T-helper 17 cell (primary cell): Measurements from ENCODE around the gene LIG3. TPM values are rescaled to one million over a fixed set of nuclear protein-coding genes. Genes with fewer than 3 reads are reported as not detected.
"Not testable (repeated sequence)": the region's sequence is repeated elsewhere in the genome, so short reads cannot be mapped to it uniquely, and the experiment has no call there.

Experiments used
- ATAC-seq: fragments of 150-1000 bp; cut with Tn5 transposase; 2 replicates; pipeline ENCODE4 v1.10.0; 2021; ENCODE audit warnings: mild to moderate bottlenecking, moderate library complexity
- DNase-seq, 3 donors: peaks; one replicate each; pipeline versions ENCODE4 v3.0.0 to v3.0.0-alpha.2; 2020 to 2021
- H3K9me3 ChIP-seq: one replicate; pipeline ENCODE4 v1.7.0; 2013; ENCODE audit warnings: low read length, mild to moderate bottlenecking; ENCODE audit not compliant: control insufficient read depth, poor library complexity, severe bottlenecking
- H3K27ac Mint-ChIP-seq: one replicate; pipeline ENCODE4 v1.8.0; 2022; ENCODE audit warnings: mild to moderate bottlenecking, moderate library complexity, mixed read lengths
- H3K27me3 Mint-ChIP-seq: one replicate; pipeline ENCODE4 v1.8.0; 2022; ENCODE audit warnings: mixed read lengths
- H3K36me3 Mint-ChIP-seq: one replicate; pipeline ENCODE4 v1.8.0; 2022; ENCODE audit warnings: low read depth, mixed read lengths
- H3K4me1 Mint-ChIP-seq: one replicate; pipeline ENCODE4 v1.8.0; 2022; ENCODE audit warnings: mild to moderate bottlenecking, mixed read lengths
- H3K4me3 Mint-ChIP-seq: one replicate; pipeline ENCODE4 v1.8.0; 2022; ENCODE audit warnings: mild to moderate bottlenecking, moderate library complexity, mixed read lengths
- total RNA-seq, 4 donors: library from RNA in 2 of 4; stranded (reverse) in 2 of 4; gene quantifications; one replicate each; pipeline ENCODE4 v1.2.3 and lab custom pipeline; 2022 to 2026

Gene LIG3
- total RNA-seq: 10 to 100 TPM; 43.1 to 48.7 TPM
- total RNA-seq (lab: John Stamatoyannopoulos, UW): 46.1 to 56.4 reads per million in 2 donors

DNA sequence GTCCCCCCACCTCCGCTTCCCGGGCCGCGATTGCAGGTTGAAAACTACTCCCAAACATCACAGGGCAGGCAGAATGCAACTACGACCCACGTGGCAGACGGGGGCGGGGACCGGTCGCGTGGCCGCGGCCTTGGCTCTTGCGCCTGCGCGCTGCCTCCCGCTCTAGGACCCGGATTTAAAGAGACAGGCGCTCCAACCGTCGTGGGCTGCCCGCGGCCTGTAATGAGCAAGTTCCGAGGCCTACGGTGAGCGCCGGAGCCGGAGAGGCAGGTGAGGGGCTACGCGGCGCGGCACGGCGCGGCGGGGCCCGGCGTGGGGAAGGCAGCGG, at the start of gene LIG3:
TSS of gene LIG3 (plus strand) at position 160 of the 328 bp plus-strand sequence. CDS start 2,494 bp downstream, outside the sequence.
- H3K36me3 Mint-ChIP-seq: peaks cover 3% of the 10 kb centered on the region
- ATAC-seq: peak; percentile 82
- H3K27me3 Mint-ChIP-seq: no peaks in the 10 kb centered on the region
- peaks cover 34% of the 10 kb centered on the region for H3K4me1 Mint-ChIP-seq
- DNase-seq: peak; percentile 83 to 89 (median 88)
- peak within 1 kb of the TSS; percentile 97 for H3K4me3 Mint-ChIP-seq
- no peaks in the 10 kb centered on the region for H3K9me3 ChIP-seq
- peak within 1 kb of the TSS; percentile 97 for H3K27ac Mint-ChIP-seq

DNA sequence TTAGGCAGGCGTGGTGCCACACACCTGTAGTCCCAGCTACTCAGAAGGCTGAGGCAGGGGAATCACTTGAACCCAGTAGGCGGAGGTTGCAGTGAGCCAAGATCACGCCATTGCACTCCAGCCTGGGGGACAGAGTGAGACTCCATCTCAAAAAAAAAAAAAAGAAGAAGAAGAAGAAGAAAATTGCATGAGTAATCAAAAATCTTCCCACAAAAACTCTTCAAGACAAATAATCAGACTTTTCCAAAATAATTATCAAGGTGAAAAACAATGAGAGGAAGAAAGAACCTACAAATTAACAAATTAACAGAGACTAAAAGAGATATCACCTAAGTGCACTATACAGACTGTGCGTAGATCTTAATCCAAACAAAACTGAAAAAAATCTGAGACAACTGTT, 29.5 kb upstream of the LIG3 start:
- ATAC-seq: not testable (repeated sequence)

DNA sequence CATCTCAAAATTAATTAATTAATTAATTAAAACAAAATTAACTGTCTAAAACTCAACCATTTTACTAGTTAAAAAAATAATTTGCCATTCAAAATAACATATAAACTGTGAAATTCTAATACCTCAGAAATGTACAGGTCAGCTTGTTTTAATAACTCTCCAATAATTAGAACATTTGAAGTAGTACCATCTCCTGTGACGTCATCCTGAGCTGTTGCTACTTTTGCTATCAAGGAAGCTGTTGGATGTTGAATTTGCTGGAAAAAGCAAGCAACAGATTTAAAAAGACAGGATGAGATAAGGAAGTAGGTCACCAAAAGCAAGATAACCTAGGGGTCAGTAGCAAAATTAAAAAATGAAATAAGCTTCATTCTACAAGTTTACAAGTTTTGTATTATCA, 21.9 kb upstream of the LIG3 start:
- no peak for ATAC-seq
- no peak for DNase-seq
- Mint-ChIP-seq H3K4me1 (peaks cover 13% of the 10 kb centered on the region), H3K4me3 (no peak overlapping the region), H3K36me3 (peaks cover 5% of the 10 kb centered on the region), H3K27ac (no peak overlapping the region), H3K27me3 (peaks cover 5% of the 10 kb centered on the region)
- no peaks in the 10 kb centered on the region for H3K9me3 ChIP-seq

More for the DNA sequence above, 29.5 kb upstream of the LIG3 start:
- not testable (repeated sequence) for H3K4me3 Mint-ChIP-seq, DNase-seq, H3K36me3 Mint-ChIP-seq, H3K27me3 Mint-ChIP-seq, H3K4me1 Mint-ChIP-seq, H3K9me3 ChIP-seq
- peak overlapping the region; percentile 51 for H3K27ac Mint-ChIP-seq

DNA sequence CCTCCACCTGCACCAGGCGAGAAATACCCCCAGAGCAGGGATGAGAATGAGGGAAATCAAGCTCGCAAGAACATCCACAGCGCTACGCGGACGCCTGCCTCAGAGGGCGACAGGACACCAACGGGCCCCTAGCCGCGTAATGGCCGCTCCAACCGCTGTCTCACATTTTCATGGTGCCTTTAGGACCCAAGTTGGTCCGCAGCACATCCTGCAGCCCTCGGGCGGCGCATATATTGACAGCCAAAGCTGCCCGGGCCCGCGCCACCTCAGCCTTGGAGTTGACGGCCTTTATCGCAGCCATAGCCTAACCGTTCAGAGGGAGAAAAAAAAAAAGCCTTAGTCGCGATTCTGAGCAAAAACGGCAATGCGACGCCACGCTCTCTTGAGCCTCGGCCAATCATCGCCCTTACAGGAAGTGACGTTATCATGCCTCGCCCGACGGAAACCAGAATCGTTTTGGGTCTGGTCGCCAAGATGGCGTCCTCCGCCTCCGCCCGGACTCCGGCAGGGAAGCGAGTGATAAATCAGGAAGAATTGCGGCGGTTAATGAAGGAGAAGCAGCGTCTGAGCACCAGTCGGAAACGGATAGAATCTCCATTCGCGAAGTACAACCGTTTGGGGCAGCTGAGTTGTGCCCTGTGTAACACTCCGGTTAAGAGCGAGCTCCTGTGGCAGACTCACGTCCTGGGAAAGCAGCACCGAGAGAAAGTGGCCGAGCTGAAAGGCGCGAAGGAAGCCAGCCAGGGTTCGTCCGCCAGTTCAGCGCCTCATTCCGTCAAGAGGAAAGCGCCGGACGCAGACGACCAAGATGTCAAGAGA, 19.0 kb upstream of the LIG3 start, which contains the start of the genes CCT6B and ZNF830:
TSS of gene CCT6B (minus strand) at position 368 of the 819 bp plus-strand sequence. CDS start at position 301, 67 bp downstream.
TSS of gene ZNF830 (plus strand) at position 448 of the 819 bp plus-strand sequence. CDS start at position 475, 27 bp downstream.
- Mint-ChIP-seq H3K36me3 (peaks cover 6% of the 10 kb centered on the region), H3K27me3 (peaks cover 2% of the 10 kb centered on the region), H3K4me1 (peaks cover 16% of the 10 kb centered on the region), H3K27ac (peak within 1 kb of the TSS; percentile 96), H3K4me3 (peak within 1 kb of the TSS; percentile 94)
- H3K9me3 ChIP-seq: no peaks in the 10 kb centered on the region
- ATAC-seq: peak; percentile 90
- DNase-seq: peak; percentile 70 to 81 (median 80)

DNA sequence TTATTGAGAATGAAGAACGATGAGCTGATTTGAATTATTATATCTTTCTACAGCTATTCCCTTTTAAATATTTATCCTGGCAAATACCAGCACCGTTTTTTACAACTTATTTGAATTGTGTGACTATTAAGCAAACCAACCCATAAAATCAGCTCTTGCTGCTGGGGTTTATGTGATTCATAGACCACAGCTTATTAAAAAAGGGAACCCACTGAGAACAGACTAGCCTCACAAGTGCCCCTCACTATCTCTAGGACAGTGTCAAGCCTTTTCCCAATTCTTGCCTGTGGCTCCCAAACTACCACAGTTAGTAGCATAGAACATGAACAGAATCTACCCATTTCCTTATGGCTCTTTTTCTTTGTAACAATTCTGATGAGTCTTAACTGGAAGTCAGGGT, 6.1 kb upstream of the LIG3 start:
- no peaks in the 10 kb centered on the region for H3K27me3 Mint-ChIP-seq
- ATAC-seq: no peak
- no peak for DNase-seq
- H3K27ac Mint-ChIP-seq: no peak overlapping the region
- no peak overlapping the region for H3K4me3 Mint-ChIP-seq
- H3K36me3 Mint-ChIP-seq: peaks cover 2% of the 10 kb centered on the region
- H3K9me3 ChIP-seq: no peaks in the 10 kb centered on the region
- H3K4me1 Mint-ChIP-seq: peaks cover 7% of the 10 kb centered on the region

DNA sequence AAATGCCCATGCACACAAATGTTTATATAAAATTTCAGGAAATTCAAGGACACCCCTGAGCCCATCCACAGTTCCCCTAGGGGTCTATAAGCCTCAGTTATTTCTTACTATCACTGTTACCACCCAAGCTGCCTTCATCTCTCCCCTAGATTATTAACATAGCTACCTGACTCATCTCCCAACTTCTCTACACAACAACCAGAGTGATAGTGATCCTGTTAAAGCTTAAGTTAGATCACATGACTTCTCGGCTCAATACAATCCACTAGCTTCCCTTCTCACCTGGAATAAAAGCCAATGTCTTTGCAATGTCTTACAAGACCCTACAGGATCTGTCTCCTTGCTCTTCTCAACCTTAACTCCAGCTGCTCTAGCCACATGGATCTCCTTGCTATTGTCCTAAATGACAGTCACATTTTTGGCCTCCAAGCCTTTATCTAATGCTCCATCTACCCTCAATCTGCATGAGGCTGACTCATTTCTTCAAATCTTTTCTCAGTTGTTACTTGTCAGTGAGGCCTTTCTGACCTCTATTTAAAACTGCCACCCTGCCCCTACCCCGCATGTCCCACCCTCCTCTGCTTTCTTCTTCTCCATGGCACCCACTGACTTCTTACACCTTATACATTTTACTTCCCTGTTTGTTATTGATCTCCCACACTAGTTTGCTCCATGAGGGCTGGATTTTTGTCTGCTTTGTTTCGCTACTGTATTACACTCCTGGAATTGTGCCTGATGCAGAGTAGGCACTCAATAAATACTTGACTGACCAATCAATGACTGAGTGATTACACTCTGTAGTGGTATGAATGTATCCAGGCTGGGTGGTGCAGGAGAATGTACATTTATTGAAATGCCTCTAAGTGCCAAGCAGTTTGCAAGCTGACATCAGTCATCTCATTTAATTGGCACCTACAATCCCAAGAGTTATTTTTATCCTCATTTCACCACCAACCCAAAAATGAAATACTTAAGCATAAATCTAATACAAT, 5.2 kb upstream of the LIG3 start:
- no peaks in the 10 kb centered on the region for H3K9me3 ChIP-seq
- Mint-ChIP-seq H3K4me3 (no peak overlapping the region), H3K4me1 (peaks cover 13% of the 10 kb centered on the region), H3K27ac (no peak overlapping the region), H3K27me3 (no peaks in the 10 kb centered on the region), H3K36me3 (no peaks in the 10 kb centered on the region)
- DNase-seq (no peak), ATAC-seq (no peak)

DNA sequence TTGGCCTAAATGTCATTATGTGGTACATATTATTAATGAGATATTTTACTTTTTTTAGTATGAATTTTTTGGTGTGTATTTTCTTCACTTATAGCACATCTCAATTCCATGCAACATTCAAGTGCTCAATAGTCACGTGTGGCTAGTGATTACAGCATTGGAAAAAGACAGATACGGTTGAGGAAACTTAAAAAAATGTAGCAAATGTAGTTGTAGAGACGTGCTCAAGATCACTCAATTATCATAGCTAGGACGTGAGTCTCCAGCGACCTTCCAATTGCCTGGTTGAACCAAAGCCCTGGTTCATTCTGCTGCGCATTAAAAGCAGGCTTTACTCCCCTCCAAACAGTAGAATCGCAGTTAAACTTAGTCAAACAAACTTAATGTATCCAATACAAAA, 1.2 kb upstream of the LIG3 start:
- Mint-ChIP-seq H3K27ac (peak overlapping the region; percentile 97), H3K4me1 (peaks cover 33% of the 10 kb centered on the region), H3K36me3 (peaks cover 3% of the 10 kb centered on the region), H3K27me3 (no peaks in the 10 kb centered on the region), H3K4me3 (no peak overlapping the region)
- no peaks in the 10 kb centered on the region for H3K9me3 ChIP-seq
- ATAC-seq: no peak
- DNase-seq: no peak

DNA sequence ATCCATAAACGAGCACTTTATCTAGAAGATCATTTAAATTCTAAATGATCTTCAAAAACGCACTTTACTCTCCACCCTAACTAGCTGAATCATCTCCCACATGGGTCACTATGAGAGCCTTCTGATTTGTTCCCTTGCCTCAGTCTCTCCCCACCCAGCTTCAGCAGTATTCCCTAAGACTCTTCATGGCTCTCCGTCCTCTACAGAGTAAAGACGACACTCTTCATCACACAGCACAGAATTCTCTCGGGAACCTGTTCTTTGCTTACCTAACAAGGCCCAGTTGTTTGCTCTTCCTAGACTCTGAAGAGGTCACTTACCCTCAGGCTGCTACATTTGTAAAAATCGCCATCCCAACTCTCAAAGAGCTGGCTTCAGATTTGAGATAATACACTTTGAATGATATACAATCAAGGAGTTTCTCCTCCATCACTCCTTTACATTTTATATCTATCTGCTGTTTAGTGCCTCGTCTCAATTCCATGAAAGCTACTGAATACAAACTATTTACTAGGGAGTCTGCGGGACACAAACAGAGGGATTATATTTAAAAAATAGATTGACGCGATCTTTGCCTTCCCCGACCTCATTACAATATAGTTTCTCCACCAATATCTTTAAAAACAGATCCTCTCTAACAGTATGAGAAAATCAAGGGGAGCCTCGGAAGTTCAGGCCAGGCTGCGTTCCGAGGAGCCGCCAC, 511 bp upstream of the LIG3 start:
- DNase-seq (no peak), ATAC-seq (no peak)
- Mint-ChIP-seq H3K27me3 (no peaks in the 10 kb centered on the region), H3K4me3 (peak overlapping the region; percentile 97), H3K36me3 (peaks cover 3% of the 10 kb centered on the region), H3K4me1 (peaks cover 35% of the 10 kb centered on the region), H3K27ac (peak overlapping the region; percentile 97)
- no peaks in the 10 kb centered on the region for H3K9me3 ChIP-seq

DNA sequence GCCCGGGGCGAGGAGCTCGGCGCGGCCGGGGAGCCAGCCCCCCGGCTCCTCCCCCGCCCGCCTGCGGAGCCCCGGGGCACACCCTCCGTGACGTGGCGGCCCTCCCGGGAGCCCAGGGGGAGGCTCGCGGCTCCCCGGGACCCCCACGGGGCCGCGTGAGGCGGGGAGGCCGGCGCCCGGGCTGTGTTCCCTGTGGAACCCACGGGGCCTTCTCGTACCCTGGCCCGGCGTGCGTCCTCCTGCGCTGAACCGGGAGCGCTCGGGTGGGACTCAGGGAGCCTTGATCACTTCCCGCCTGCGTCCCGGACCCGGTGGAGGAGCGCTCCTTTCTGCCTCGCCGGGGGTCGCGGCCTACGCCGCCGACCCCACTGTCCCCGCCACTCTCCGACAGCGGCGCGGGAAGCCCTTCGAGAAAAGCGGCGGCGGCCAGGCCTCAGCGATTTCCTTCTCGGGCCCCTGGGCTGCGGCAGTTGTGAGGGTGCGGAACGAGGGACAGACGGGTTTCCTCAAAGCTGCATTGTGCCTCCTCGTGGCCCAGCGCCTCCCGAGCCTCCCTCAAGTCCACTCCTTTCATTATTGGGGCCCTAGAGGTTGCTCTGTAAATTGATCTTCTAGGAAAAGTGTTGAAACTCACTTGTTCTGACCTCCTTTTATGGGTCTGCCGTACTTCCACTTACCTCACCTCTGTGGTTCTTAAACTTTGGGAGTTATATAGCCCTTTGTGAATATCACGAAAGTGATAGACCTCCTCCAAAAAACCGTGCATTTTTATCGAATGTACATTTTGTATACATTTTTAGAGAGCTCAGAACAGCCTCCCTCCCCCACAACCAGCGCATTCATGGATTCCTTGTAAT, 597 bp downstream of the LIG3 start:
- peak; percentile 87 for ATAC-seq
- no peaks in the 10 kb centered on the region for H3K9me3 ChIP-seq
- Mint-ChIP-seq H3K27me3 (no peaks in the 10 kb centered on the region), H3K27ac (peak overlapping the region; percentile 97), H3K4me3 (peak overlapping the region; percentile 97), H3K4me1 (peaks cover 33% of the 10 kb centered on the region), H3K36me3 (peaks cover 3% of the 10 kb centered on the region)
- DNase-seq: peak; percentile 58 to 78 (median 72)

DNA sequence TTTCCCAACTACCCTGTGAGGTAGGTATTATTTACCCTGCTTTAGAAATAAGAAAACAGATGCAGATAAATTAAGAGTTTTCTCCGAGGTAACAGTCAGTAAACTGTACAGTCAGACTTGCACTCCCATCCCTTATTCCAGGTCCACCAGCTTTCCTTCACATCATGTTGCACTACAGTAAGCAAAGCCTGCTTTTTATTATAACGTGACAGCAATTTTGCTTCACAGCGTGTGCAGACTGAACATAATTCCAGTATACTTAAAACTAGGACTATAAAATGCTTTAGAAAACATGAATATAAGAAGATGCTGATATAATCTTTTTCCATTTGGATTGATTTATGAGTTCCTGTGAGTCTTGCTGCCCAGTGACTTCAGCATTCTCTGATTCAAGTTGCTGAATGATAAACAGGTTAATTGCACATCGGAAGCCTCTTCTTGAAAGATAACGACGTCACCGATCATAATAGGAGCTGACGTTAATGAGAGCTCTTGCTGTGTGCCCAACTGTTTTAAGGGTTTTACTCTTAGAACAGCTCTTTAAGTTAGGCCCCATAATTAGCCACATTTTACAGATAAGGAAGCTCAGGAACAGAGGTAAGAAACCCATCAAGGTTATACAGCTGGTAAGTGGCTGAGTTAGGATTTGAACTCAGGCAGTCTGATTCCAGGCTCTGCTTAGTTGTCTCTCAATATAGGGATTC, 1.4 kb downstream of the LIG3 start:
- ATAC-seq (no peak), DNase-seq (no peak)
- Mint-ChIP-seq H3K27me3 (no peaks in the 10 kb centered on the region), H3K27ac (peak overlapping the region; percentile 97), H3K36me3 (peaks cover 5% of the 10 kb centered on the region), H3K4me1 (peaks cover 35% of the 10 kb centered on the region), H3K4me3 (peak overlapping the region; percentile 92)
- no peaks in the 10 kb centered on the region for H3K9me3 ChIP-seq

DNA sequence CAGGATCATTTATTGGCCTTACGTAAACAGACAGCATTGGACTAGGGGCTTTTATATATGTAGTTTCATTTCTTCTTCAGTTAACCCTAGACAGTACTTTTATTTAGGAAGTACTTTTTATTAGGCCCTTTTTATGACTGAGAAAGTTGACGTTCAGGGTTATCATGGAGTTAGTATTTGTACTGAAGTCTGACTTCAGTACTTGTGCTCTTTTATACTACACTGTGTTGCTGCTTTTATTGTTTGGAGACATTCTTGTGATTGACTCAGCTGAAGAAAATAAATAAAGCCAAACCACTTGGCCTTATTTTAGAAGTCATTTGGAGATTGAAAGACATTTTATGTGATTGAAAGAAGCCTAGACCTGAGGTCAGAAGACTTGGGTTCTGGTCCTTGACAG, 6.9 kb downstream of the LIG3 start:
- Mint-ChIP-seq H3K27me3 (no peaks in the 10 kb centered on the region), H3K4me1 (peaks cover 16% of the 10 kb centered on the region), H3K36me3 (peaks cover 8% of the 10 kb centered on the region), H3K27ac (no peak overlapping the region), H3K4me3 (no peak overlapping the region)
- DNase-seq (no peak), ATAC-seq (no peak)
- H3K9me3 ChIP-seq: no peaks in the 10 kb centered on the region
